Esophagus (tissue), 2 donors: Measurements from ENCODE around the gene MSL3B. TPM values are rescaled to one million over a fixed set of nuclear protein-coding genes. Genes with fewer than 3 reads are reported as not detected.

Experiments
- polyA plus RNA-seq, 2 donors: library from polyadenylated mRNA; stranded (reverse); fragments of 200-250 nt; gene quantifications; one replicate each; pipeline ENCODE4 v1.2.3, GENCODE V29; 2013
- donor health status: healthy with polysubstance abuse.
- donor health status: Bipolar disorder and iron deficiency.

MSL3B gene

Other genes with a start within 250 kb of the MSL3B start
- gene UGT1A10, start 231.9 kb downstream of the MSL3B start, polyA plus RNA-seq, result 10 to 100 TPM in 1 of 2 donors, 1 to 10 TPM in 1; 9.1 to 10.8 TPM
- under 1 TPM; 0.01 to 0.31 TPM for gene UGT1A9, start 196.5 kb downstream of the MSL3B start, polyA plus RNA-seq
- 10 to 100 TPM; 28.8 to 54.2 TPM for gene UGT1A7, start 186.5 kb downstream of the MSL3B start, polyA plus RNA-seq
- 10 to 100 TPM in 1 of 2 donors, 1 to 10 TPM in 1; 4.8 to 22.4 TPM for gene UGT1A6, start 175.5 kb downstream of the MSL3B start, polyA plus RNA-seq
- gene UGT1A5, start 155.5 kb downstream of the MSL3B start, polyA plus RNA-seq, result 1 to 10 TPM in 1 of 2 donors, under 1 TPM in 1; 0.01 to 2.9 TPM
- 1 to 10 TPM in 1 of 2 donors, under 1 TPM in 1; 0.69 to 2.5 TPM for gene UGT1A4, start 149.7 kb downstream of the MSL3B start, polyA plus RNA-seq
- 1 to 10 TPM in 1 of 2 donors, under 1 TPM in 1; 0.07 to 1.5 TPM for gene UGT1A3, start 139.3 kb downstream of the MSL3B start, polyA plus RNA-seq
- 1 to 10 TPM in 1 of 2 donors, under 1 TPM in 1; 0.75 to 2.0 TPM for gene UGT1A1, start 108.1 kb downstream of the MSL3B start, polyA plus RNA-seq
- under 1 TPM; 0.22 to 0.99 TPM for gene MROH2A, start 90.1 kb downstream of the MSL3B start, polyA plus RNA-seq
- gene HJURP, start 13.9 kb downstream of the MSL3B start, polyA plus RNA-seq, result 1 to 10 TPM; 6.6 to 9.5 TPM
- not detected for gene TRPM8, start 49.0 kb upstream of the MSL3B start, polyA plus RNA-seq
- not detected for gene SPP2, start 182.3 kb upstream of the MSL3B start, polyA plus RNA-seq